ENCODE measurements around the gene SCNN1A.

DNA sequence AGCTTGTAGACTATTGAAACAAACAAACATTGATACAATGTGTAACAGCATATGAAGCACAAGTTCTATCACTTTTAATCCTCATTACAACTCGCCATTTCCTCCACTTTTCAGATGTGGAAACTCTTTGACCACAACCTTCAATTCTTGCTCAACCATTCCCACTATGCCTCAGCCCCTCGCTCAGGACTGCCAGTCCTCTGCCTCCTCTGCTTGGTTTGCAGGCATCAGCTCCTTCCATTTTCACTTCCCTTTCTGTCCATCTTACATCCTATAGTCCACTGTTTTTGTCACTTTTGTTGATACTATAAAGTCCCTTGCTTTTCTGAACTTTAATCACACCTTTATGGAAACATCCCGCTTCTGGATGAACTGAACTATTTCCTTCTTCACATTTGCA lies 41.2 kb upstream of the SCNN1A start:
- no peak for TF ChIP-seq POLR2AphosphoS5 (IDR thresholded peaks at IDR 0.05; ENCODE audit: low read depth, low read length)
- TF ChIP-seq POLR2A (IDR thresholded peaks at IDR 0.05; ENCODE audit: low read depth, low read length), result no peak
- no peak for TF ChIP-seq TAF1 (IDR thresholded peaks at IDR 0.05; ENCODE audit: borderline replicate concordance, low read depth, low read length)

Measured in GM12892 (cell line).